Testis (tissue), 3 donors: Measurements from ENCODE around the gene APCDD1L. TPM values are rescaled to one million over a fixed set of nuclear protein-coding genes. Genes with fewer than 3 reads are reported as not detected.

ENCODE experiments used
- DNase-seq: peaks from one replicate; pipeline ENCODE4 v3.0.0-alpha.2; 2019
- H3K27ac ChIP-seq, 2 donors: fragments of 200-600 bp; sonication (generic); one replicate each; pipeline ENCODE4 v1.5.1; 2019
- H3K27me3 ChIP-seq: fragments of 200-600 bp; sonication (generic); one replicate; pipeline ENCODE4 v1.5.1; 2019
- H3K36me3 ChIP-seq: fragments of 200-600 bp; sonication (generic); one replicate; pipeline ENCODE4 v1.5.1; 2017; ENCODE audit warnings: low read depth; ENCODE audit errors: missing control alignments
- H3K4me1 ChIP-seq: fragments of 200-600 bp; sonication (generic); one replicate; pipeline ENCODE4 v1.5.1; 2019
- H3K4me3 ChIP-seq, 2 donors: fragments of 200-600 bp; sonication (generic); one replicate each; pipeline ENCODE4 v1.5.1; 2017 to 2019
- H3K9me3 ChIP-seq: fragments of 200-600 bp; sonication (generic); one replicate; pipeline ENCODE4 v1.5.1; 2017
- CTCF ChIP-seq, 3 experiments: fragments of 450-650 bp in 2 of 3; fragments of 200-600 bp in 1 of 3; sonication (generic) in 1 of 3; IDR thresholded peaks; one replicate each; pipeline ENCODE4 v1.5.1; 2016 to 2019; ENCODE audit warnings: antibody characterized with exemption in 3 of 3, mild to moderate bottlenecking in 2 of 3, moderate library complexity in 1 of 3
- POLR2A ChIP-seq: fragments of 450-650 bp; IDR thresholded peaks from one replicate; pipeline ENCODE4 v1.6.1; 2017; ENCODE audit warnings: antibody characterized with exemption, mild to moderate bottlenecking, moderate library complexity
- WGBS, 2 donors: methylation state at CpG; one replicate each; pipeline ENCODE4 v1.1.5; 2018; 5-methylcytosine and 5-hydroxymethylcytosine counted together
- intact Hi-C: fragments of 100-400 bp; cut with DNase I; formaldehyde crosslinking; loops from one replicate; pipeline ENCODE4 v1.15.1; 2023; ENCODE audit warnings: low total_unique reads
- polyA plus RNA-seq: library from polyadenylated mRNA; stranded (reverse); fragments of 350-450 nt; fragmentation: Illumina TruSeq; extraction: RNeasy Lipid Tissue Mini Kit (QIAGEN cat#74804); gene quantifications from one replicate; pipeline ENCODE4 v1.2.3, GENCODE V29; 2014; ENCODE audit warnings: low read depth, low replicate concordance; ENCODE audit not compliant: insufficient read depth
- total RNA-seq, 2 donors: library from RNA; depleted of rRNA; stranded (reverse); fragments of >200 nt; gene quantifications; one replicate each; pipeline ENCODE4 v1.2.3, GENCODE V29; 2016

The APCDD1L gene
- total and polyA plus RNA-seq, 3 donors from 2014 or later, result 0.12 to 0.20 TPM; not detected in 1

GRCh38 chr20:58521763-58522162 is 6.6 kb upstream of the APCDD1L start:
- 88 to 89% methylated on average over 7 to 10 of the region's 10 CpGs for WGBS, 2 donors
- no peaks in the 10 kb centered on the region for H3K9me3 ChIP-seq
- no peak overlapping the region for H3K4me3 ChIP-seq
- intact Hi-C loops, result no loop called here
- no peaks in the 10 kb centered on the region for H3K4me1 ChIP-seq
- no peak for TF ChIP-seq CTCF (IDR thresholded peaks at IDR 0.05)
- TF ChIP-seq POLR2A, result no peak
- H3K36me3 ChIP-seq, result no peaks in the 10 kb centered on the region
- H3K27ac ChIP-seq, result no peak overlapping the region
- no peaks in the 10 kb centered on the region for H3K27me3 ChIP-seq
- no peak for DNase-seq

- Histone ChIP-seq H3K9me3 (no peaks in the 10 kb centered on the region), H3K27me3 (no peaks in the 10 kb centered on the region), H3K27ac (no peak overlapping the region), H3K4me1 (no peaks in the 10 kb centered on the region), H3K4me3 (no peak overlapping the region), H3K36me3 (no peaks in the 10 kb centered on the region)
- 97 to 98% methylated on average over 5 of the region's 5 CpGs for WGBS, 2 donors
- TF ChIP-seq POLR2A, result no peak
- no peak for TF ChIP-seq CTCF (IDR thresholded peaks at IDR 0.05)
- no peak for DNase-seq
- intact Hi-C loops, result no loop called here
These were observed 4.9 kb upstream of the APCDD1L start for GRCh38 chr20:58519940-58520712.

- Histone ChIP-seq H3K27ac (no peak overlapping the region), H3K9me3 (no peaks in the 10 kb centered on the region), H3K4me3 (no peak overlapping the region), H3K36me3 (no peaks in the 10 kb centered on the region), H3K4me1 (no peaks in the 10 kb centered on the region), H3K27me3 (no peaks in the 10 kb centered on the region)
- intact Hi-C loops, result no loop called here
- 91 to 94% methylated on average over 7 of the region's 7 CpGs for WGBS, 2 donors
- DNase-seq, result no peak
- TF ChIP-seq POLR2A, result no peak
- TF ChIP-seq CTCF (IDR thresholded peaks at IDR 0.05), result no peak
These were observed 3.8 kb upstream of the APCDD1L start for GRCh38 chr20:58518896-58519593.

- Histone ChIP-seq H3K9me3 (no peaks in the 10 kb centered on the region), H3K36me3 (no peaks in the 10 kb centered on the region), H3K27ac (no peak overlapping the region), H3K27me3 (no peaks in the 10 kb centered on the region), H3K4me1 (no peaks in the 10 kb centered on the region), H3K4me3 (no peak overlapping the region)
- intact Hi-C loops, result no loop called here
- 74 to 77% methylated on average over 11 of the region's 11 CpGs for WGBS, 2 donors
- TF ChIP-seq CTCF (IDR thresholded peaks at IDR 0.05), result no peak
- no peak for TF ChIP-seq POLR2A
- no peak for DNase-seq
These were observed 3.2 kb upstream of the APCDD1L start for GRCh38 chr20:58518387-58518786.
